Right lobe of liver (tissue), 4 donors: ENCODE results near the gene GDPGP1.

Experiments
- POLR2A ChIP-seq: fragments of 450-650 bp; IDR thresholded peaks from one replicate; pipeline ENCODE4 v1.6.1; 2017; ENCODE audit warnings: antibody characterized with exemption, mild to moderate bottlenecking
- TF ChIP-seq, protein P1 (sequence below), 4 donors: fragments of 200-600 bp in 3 of 4; fragments of 450-650 bp in 1 of 4; IDR thresholded peaks; one replicate each; pipeline versions ENCODE4 v1.5.1 to v1.8.0; 2016 to 2022; ENCODE audit warnings: antibody characterized with exemption in 4 of 4, mild to moderate bottlenecking in 2 of 4
- donor health status: DM: no; HTN: no; CAD: no.
- donor health status: DM: no; HTN: no; CAD: no.
- donor health status: DM: no; HTN: yes; CAD: no.

- no peak for TF ChIP-seq POLR2A
- TF ChIP-seq, protein P1, sequence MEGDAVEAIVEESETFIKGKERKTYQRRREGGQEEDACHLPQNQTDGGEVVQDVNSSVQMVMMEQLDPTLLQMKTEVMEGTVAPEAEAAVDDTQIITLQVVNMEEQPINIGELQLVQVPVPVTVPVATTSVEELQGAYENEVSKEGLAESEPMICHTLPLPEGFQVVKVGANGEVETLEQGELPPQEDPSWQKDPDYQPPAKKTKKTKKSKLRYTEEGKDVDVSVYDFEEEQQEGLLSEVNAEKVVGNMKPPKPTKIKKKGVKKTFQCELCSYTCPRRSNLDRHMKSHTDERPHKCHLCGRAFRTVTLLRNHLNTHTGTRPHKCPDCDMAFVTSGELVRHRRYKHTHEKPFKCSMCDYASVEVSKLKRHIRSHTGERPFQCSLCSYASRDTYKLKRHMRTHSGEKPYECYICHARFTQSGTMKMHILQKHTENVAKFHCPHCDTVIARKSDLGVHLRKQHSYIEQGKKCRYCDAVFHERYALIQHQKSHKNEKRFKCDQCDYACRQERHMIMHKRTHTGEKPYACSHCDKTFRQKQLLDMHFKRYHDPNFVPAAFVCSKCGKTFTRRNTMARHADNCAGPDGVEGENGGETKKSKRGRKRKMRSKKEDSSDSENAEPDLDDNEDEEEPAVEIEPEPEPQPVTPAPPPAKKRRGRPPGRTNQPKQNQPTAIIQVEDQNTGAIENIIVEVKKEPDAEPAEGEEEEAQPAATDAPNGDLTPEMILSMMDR (IDR thresholded peaks at IDR 0.05): no peak
Observed at GRCh38 chr15:90225047-90225446, 9.0 kb upstream of the GDPGP1 start.
